Panc1 (cell line): ENCODE data around the gene NOL4L. TPM values are rescaled to one million over a fixed set of nuclear protein-coding genes. Genes with fewer than 3 reads are reported as not detected.

Experiments used
- ATAC-seq: fragments of 200-7000 bp; cut with Tn5 transposase; 2 replicates; pipeline ENCODE4 v1.9.1; 2020; ENCODE audit warnings: mild to moderate bottlenecking, moderate library complexity
- BruUV-seq: library from RNA; stranded (reverse); fragments of 400-500 nt; replicated peaks from 2 replicates; lab custom pipeline; 2021; lab: Mats Ljungman, UMichigan
- CTCF ChIA-PET: fragments of 300-600 bp; sonication (Branson Sonifier 250); formaldehyde crosslinking; loops from one replicate; lab custom pipeline; 2022; ENCODE audit warnings: antibody characterized with exemption; lab: Charles Lee
- POLR2A ChIA-PET: fragments of 300-600 bp; sonication (Branson Sonifier 250); formaldehyde crosslinking; loops from one replicate; lab custom pipeline; 2022; ENCODE audit warnings: antibody characterized with exemption; lab: Charles Lee
- DNase-seq: peaks from one replicate; pipeline ENCODE4 v3.0.0-alpha.2; 2010; ENCODE audit warnings: low read depth, low spot score
- H3K27ac ChIP-seq: 2 replicates; pipeline ENCODE4 v1.5.1; 2011; ENCODE audit warnings: mild to moderate bottlenecking, low read length, inconsistent platforms
- H3K27me3 ChIP-seq: fragments of 200-500 bp; sonication (Bioruptor generic); 2 replicates; pipeline ENCODE4 v1.6.0; 2014; ENCODE audit warnings: low read length, inconsistent platforms; ENCODE audit not compliant: control insufficient read depth, insufficient read depth
- H3K36me3 ChIP-seq: fragments of 200-500 bp; sonication (Bioruptor generic); 2 replicates; pipeline ENCODE4 v1.5.1; 2014; ENCODE audit warnings: inconsistent platforms, mild to moderate bottlenecking, low read length, moderate library complexity; ENCODE audit not compliant: control insufficient read depth, insufficient read depth
- H3K4me1 ChIP-seq: 2 replicates; pipeline ENCODE4 v1.5.1; 2011; ENCODE audit warnings: inconsistent platforms, mild to moderate bottlenecking, low read length, moderate library complexity; ENCODE audit not compliant: control insufficient read depth, insufficient read depth
- H3K4me3 ChIP-seq, 2 experiments: 2 replicates each; pipeline ENCODE4 v1.5.1; 2011 to 2012; ENCODE audit warnings: low read depth in 2 of 2, low read length in 2 of 2, mild to moderate bottlenecking in 2 of 2, inconsistent platforms in 1 of 2, moderate library complexity in 1 of 2
- H3K9me3 ChIP-seq: fragments of 200-500 bp; sonication (Bioruptor generic); 2 replicates; pipeline ENCODE4 v1.5.1; 2014; ENCODE audit warnings: low read depth, mild to moderate bottlenecking, inconsistent platforms, low read length, moderate library complexity; ENCODE audit not compliant: control insufficient read depth, insufficient read depth
- CTCF ChIP-seq: fragments of 450-650 bp; IDR thresholded peaks from 2 replicates; pipeline ENCODE4 v1.5.1; 2017; ENCODE audit warnings: mild to moderate bottlenecking
- POLR2AphosphoS5 ChIP-seq: IDR thresholded peaks from 2 replicates; pipeline ENCODE4 v1.6.1; 2012; ENCODE audit warnings: mild to moderate bottlenecking, low read depth, low read length, moderate library complexity
- REST ChIP-seq, 2 experiments: IDR thresholded peaks; 2 replicates each; pipeline ENCODE4 v1.6.1; 2011 to 2012; ENCODE audit warnings: low read depth in 2 of 2, control low read depth in 1 of 2, low read length in 1 of 2, mild to moderate bottlenecking in 1 of 2, moderate library complexity in 1 of 2; ENCODE audit not compliant: insufficient read depth in 1 of 2
- SIN3A ChIP-seq: IDR thresholded peaks from 2 replicates; pipeline ENCODE4 v1.6.1; 2012; ENCODE audit warnings: low read depth, mild to moderate bottlenecking, low read length, moderate library complexity, borderline replicate concordance; ENCODE audit not compliant: insufficient read depth
- TCF7L2 ChIP-seq: IDR thresholded peaks from 2 replicates; pipeline ENCODE4 v1.6.1; 2011; ENCODE audit warnings: mild to moderate bottlenecking, low read depth, low read length, inconsistent platforms
- in situ Hi-C: cut with HindIII; loops from 2 replicates; pipeline ENCODE4 v1.10.0; 2016; ENCODE audit warnings: low sequenced_read_pairs, low pct_unique_long_range_greater_than_20kb
- intact Hi-C: fragments of 100-400 bp; cut with micrococcal nuclease; formaldehyde crosslinking; loops from one replicate; pipeline ENCODE4 v1.10.0; 2022; ENCODE audit not compliant: unreplicated experiment
- total RNA-seq: library from RNA; stranded (reverse); gene quantifications from one replicate; pipeline ENCODE4 v1.2.1, GENCODE V29; 2021; ENCODE audit not compliant: unreplicated experiment

NOL4L gene
- total RNA-seq, 1 experiment from 2014 or later: 21.6 TPM

- TF ChIP-seq POLR2AphosphoS5 (no peak; the same call in none of the 2 replicates), TCF7L2 (no peak), REST (IDR thresholded peaks at IDR 0.05; ENCODE audit: insufficient read depth in 1 of 2, low read depth in 2 of 2, low read length in 1 of 2) (no peak), SIN3A (no peak), CTCF (no peak)
- in situ Hi-C loops (no loop called here), intact Hi-C loops (no loop called here)
- DNase-seq (no peak), ATAC-seq (no peak)
- Histone ChIP-seq H3K27me3 (no peaks in the 10 kb centered on the region), H3K36me3 (no peaks in the 10 kb centered on the region; the same call in 1 of the 2 replicates), H3K9me3 (no peaks in the 10 kb centered on the region), H3K4me3 (no peak overlapping the region), H3K4me1 (peaks cover 27% of the 10 kb centered on the region), H3K27ac (no peak overlapping the region)
- ChIA-PET CTCF (interaction anchor here (0.5 kb wide), 1 partner anchor 9 kb away, joined by 3 read pairs; no protein-coding TSS in a partner anchor), POLR2A (interaction anchor here (1.0 kb wide), 1 partner anchor 69 kb away, joined by 3 read pairs; no protein-coding TSS in a partner anchor)
- BruUV-seq: no TSS peak
These were observed 136.7 kb downstream of the NOL4L start for GRCh38 chr20:32448306-32449056.

- in situ Hi-C loops (no loop called here), intact Hi-C loops (no loop called here)
- no TSS peak for BruUV-seq
- H3K27ac ChIP-seq: no peak overlapping the region
- peaks cover 27% of the 10 kb centered on the region for H3K4me1 ChIP-seq
- H3K36me3 ChIP-seq: no peaks in the 10 kb centered on the region; the same call in 1 of the 2 replicates
- POLR2A ChIA-PET: no interaction called here
- H3K9me3 ChIP-seq: no peaks in the 10 kb centered on the region
- no peak for ATAC-seq
- no peaks in the 10 kb centered on the region for H3K27me3 ChIP-seq
- CTCF ChIA-PET: no interaction called here
- no peak for DNase-seq
- H3K4me3 ChIP-seq: no peak overlapping the region
- no peak for TF ChIP-seq SIN3A
- TF ChIP-seq CTCF: no peak
- TF ChIP-seq REST (IDR thresholded peaks at IDR 0.05; ENCODE audit: insufficient read depth in 1 of 2, low read depth in 2 of 2, low read length in 1 of 2): no peak
These were observed 137.8 kb downstream of the NOL4L start for GRCh38 chr20:32447136-32448027.
